GM20000 (cell line): Measurements from ENCODE around the gene MOB3A.

Source experiments
- DNase-seq: peaks from one replicate; pipeline ENCODE4 v3.0.0; 2012; ENCODE audit warnings: low spot score
- CTCF ChIP-seq: IDR thresholded peaks from 2 replicates; pipeline ENCODE4 v1.5.1; 2012; ENCODE audit warnings: mild to moderate bottlenecking, control low read depth; ENCODE audit errors: extremely low read depth, missing control alignments

The MOB3A gene

GRCh38 chr19:2027361-2027760 is 68.8 kb downstream of the MOB3A start:
- no peak for TF ChIP-seq CTCF
- no peak for DNase-seq

GRCh38 chr19:2026770-2027169 is 69.4 kb downstream of the MOB3A start:
- TF ChIP-seq CTCF = no peak
- DNase-seq = no peak

GRCh38 chr19:2022289-2022688 is 73.8 kb downstream of the MOB3A start:
- no peak for DNase-seq
- no peak for TF ChIP-seq CTCF

- no peak for TF ChIP-seq CTCF
- DNase-seq = no peak
Measured at GRCh38 chr19:2021453-2022140, 74.5 kb downstream of the MOB3A start.
